Endothelial cell of umbilical vein (primary cell): ENCODE measurements around the gene TERT. TPM values are rescaled to one million over a fixed set of nuclear protein-coding genes. Genes with fewer than 3 reads are reported as not detected.

Experiments used
- BruUV-seq: library from RNA; stranded (reverse); fragments of 400-500 nt; replicated peaks from 2 replicates; lab custom pipeline; 2021; lab: Mats Ljungman, UMichigan
- CTCF ChIA-PET: fragments of 300-600, 350-600 bp; sonication (Branson Sonifier 250); formaldehyde crosslinking; loops from one replicate; lab custom pipeline; 2021; ENCODE audit warnings: antibody characterized with exemption, inconsistent platforms; lab: Charles Lee
- POLR2A ChIA-PET: fragments of 300-600, 350-600 bp; sonication (Branson Sonifier 250); formaldehyde crosslinking; loops from one replicate; lab custom pipeline; 2021; ENCODE audit warnings: antibody characterized with exemption, inconsistent platforms; lab: Charles Lee
- DNase-seq: peaks from one replicate; pipeline ENCODE4 v3.0.0-alpha.2; 2011; ENCODE audit warnings: low read depth, low spot score
- FAIRE-seq: peaks from 2 replicates; lab custom pipeline; 2011; peaks lifted over from hg19 to GRCh38; lab: Jason Lieb, UNC
- H2AFZ ChIP-seq: 2 replicates; pipeline ENCODE4 v1.6.0; 2012; ENCODE audit warnings: low read depth, low read length, control low read depth, inconsistent platforms
- H3K27ac ChIP-seq: 2 replicates; pipeline ENCODE4 v1.5.1; 2011; ENCODE audit warnings: low read depth, mild to moderate bottlenecking, control low read depth, low read length, moderate library complexity; ENCODE audit not compliant: insufficient read depth
- H3K27me3 ChIP-seq, 2 experiments: 2 replicates each; pipeline versions ENCODE4 v1.6.0 to v1.6.1; 2011; ENCODE audit warnings: low read length in 2 of 2, mixed read lengths in 1 of 2; ENCODE audit not compliant: control insufficient read depth in 2 of 2, insufficient read depth in 2 of 2
- H3K36me3 ChIP-seq, 2 experiments: 2 replicates in 1 of 2; 3 replicates in 1 of 2; pipeline ENCODE4 v1.5.1; 2011; ENCODE audit warnings: low read length in 2 of 2, mild to moderate bottlenecking in 1 of 2, moderate library complexity in 1 of 2; ENCODE audit not compliant: control insufficient read depth in 2 of 2, insufficient read depth in 2 of 2; ENCODE audit errors: extremely low read depth in 1 of 2
- H3K4me1 ChIP-seq: 3 replicates; pipeline ENCODE4 v1.5.1; 2011; ENCODE audit warnings: mild to moderate bottlenecking, low read length; ENCODE audit not compliant: control insufficient read depth, insufficient read depth; ENCODE audit errors: extremely low read depth
- H3K4me2 ChIP-seq: 2 replicates; pipeline ENCODE4 v1.6.1; 2011; ENCODE audit warnings: low read length, control low read depth, mixed read lengths; ENCODE audit not compliant: insufficient read depth
- H3K4me3 ChIP-seq, 3 experiments: fragments of 200-600 bp in 1 of 3; sonication (generic), shearing (Covaris generic) in 1 of 3; replicated peaks in 1 of 3; 2 replicates each; pipeline ENCODE4 v1.5.1; 2011 to 2016; ENCODE audit warnings: control low read depth in 3 of 3, low read length in 3 of 3, mild to moderate bottlenecking in 2 of 3, inconsistent platforms in 1 of 3, low read depth in 1 of 3, moderate library complexity in 1 of 3; ENCODE audit not compliant: insufficient read depth in 1 of 3
- H3K79me2 ChIP-seq: 2 replicates; pipeline ENCODE4 v1.6.0; 2012; ENCODE audit warnings: low read length, inconsistent platforms; ENCODE audit not compliant: control insufficient read depth, insufficient read depth
- H3K9ac ChIP-seq: replicated peaks from 2 replicates; pipeline ENCODE3; 2011; ENCODE audit warnings: low read length, control low read depth; ENCODE audit not compliant: insufficient read depth; ENCODE audit errors: extremely low read depth
- H3K9me1 ChIP-seq: replicated peaks from 3 replicates; pipeline ENCODE4 v1.6.0; 2011; ENCODE audit warnings: mild to moderate bottlenecking, low read length; ENCODE audit not compliant: control insufficient read depth, insufficient read depth; ENCODE audit errors: extremely low read depth
- H3K9me3 ChIP-seq: replicated peaks from 2 replicates; pipeline ENCODE4 v1.5.1; 2012; ENCODE audit warnings: low read length, inconsistent platforms; ENCODE audit not compliant: control insufficient read depth, insufficient read depth
- H4K20me1 ChIP-seq: replicated peaks from 2 replicates; pipeline ENCODE3; 2011; ENCODE audit warnings: mild to moderate bottlenecking, low read length; ENCODE audit not compliant: control insufficient read depth, insufficient read depth; ENCODE audit errors: extremely low read depth
- CTCF ChIP-seq, 2 donors: IDR thresholded peaks; 1 replicate in 1 of 2; 2 replicates in 1 of 2; pipeline ENCODE4 v1.5.1; 2011; ENCODE audit warnings: low read length in 2 of 2, mild to moderate bottlenecking in 2 of 2, moderate library complexity in 2 of 2, control low read depth in 1 of 2, inconsistent platforms in 1 of 2, low read depth in 1 of 2; ENCODE audit not compliant: insufficient read depth in 1 of 2; ENCODE audit errors: extremely low read depth in 1 of 2
- EZH2 ChIP-seq: IDR thresholded peaks from 2 replicates; pipeline ENCODE4 v1.6.1; 2012; ENCODE audit warnings: borderline replicate concordance, low read depth, mild to moderate bottlenecking, moderate library complexity, low read length, inconsistent platforms; ENCODE audit not compliant: severe bottlenecking
- FOS ChIP-seq: IDR thresholded peaks from 2 replicates; pipeline ENCODE4 v1.6.1; 2011; ENCODE audit warnings: mild to moderate bottlenecking, low read length, moderate library complexity, borderline replicate concordance; ENCODE audit not compliant: insufficient read depth
- GATA2 ChIP-seq: IDR thresholded peaks from 2 replicates; pipeline ENCODE4 v1.7.0; 2011; ENCODE audit warnings: low read depth, mild to moderate bottlenecking, moderate library complexity, mixed read lengths, low read length; ENCODE audit not compliant: insufficient read length, insufficient read depth
- JUN ChIP-seq: IDR thresholded peaks from 2 replicates; pipeline ENCODE4 v1.6.1; 2011; ENCODE audit warnings: borderline replicate concordance, low read depth; ENCODE audit not compliant: insufficient read length, insufficient read depth
- MAX ChIP-seq: IDR thresholded peaks from 2 replicates; pipeline ENCODE4 v1.6.1; 2011; ENCODE audit not compliant: insufficient read depth, insufficient read length
- MYC ChIP-seq: IDR thresholded peaks from one replicate; pipeline ENCODE4 v1.6.1; 2011; ENCODE audit warnings: mild to moderate bottlenecking, low read depth, low read length
- POLR2A ChIP-seq: IDR thresholded peaks from 2 replicates; pipeline ENCODE4 v1.6.1; 2012; ENCODE audit warnings: low read depth, mild to moderate bottlenecking, control low read depth, low read length
- POLR2AphosphoS5 ChIP-seq: IDR thresholded peaks from 2 replicates; pipeline ENCODE4 v1.6.1; 2012; ENCODE audit warnings: low read depth, mild to moderate bottlenecking, control low read depth, low read length, moderate library complexity; ENCODE audit not compliant: insufficient read depth
- dilution Hi-C: fragments of 300-500 bp; cut with MboI; formaldehyde crosslinking; loops from one replicate; pipeline ENCODE4 v1.15.0; 2019; ENCODE audit warnings: low sequenced_read_pairs; ENCODE audit not compliant: extremely low pct_ligation_motif_present
- intact Hi-C: fragments of 100-400 bp; cut with micrococcal nuclease; formaldehyde crosslinking; loops from one replicate; pipeline ENCODE4 v1.10.0; 2022
- polyA plus RNA-seq, 4 experiments: library from polyadenylated mRNA; depleted of rRNA in 3 of 4; stranded (reverse) in 3 of 4; unstranded in 1 of 4; fragments of >200 nt; gene quantifications; 2 replicates each; pipeline versions ENCODE4 v1.2.1 to v1.2.3, GENCODE V29; 2011 to 2012; ENCODE audit warnings: missing spikeins in 1 of 4
- total RNA-seq: library from RNA; stranded (reverse); gene quantifications from 2 replicates; pipeline ENCODE4 v1.2.3, GENCODE V29; 2021

TERT gene
- total and polyA plus RNA-seq, 2 donors (not counting 3 experiments of a cell fraction or from before 2014, with no cell fraction given), result 0.04 TPM; not detected in 1

DNA sequence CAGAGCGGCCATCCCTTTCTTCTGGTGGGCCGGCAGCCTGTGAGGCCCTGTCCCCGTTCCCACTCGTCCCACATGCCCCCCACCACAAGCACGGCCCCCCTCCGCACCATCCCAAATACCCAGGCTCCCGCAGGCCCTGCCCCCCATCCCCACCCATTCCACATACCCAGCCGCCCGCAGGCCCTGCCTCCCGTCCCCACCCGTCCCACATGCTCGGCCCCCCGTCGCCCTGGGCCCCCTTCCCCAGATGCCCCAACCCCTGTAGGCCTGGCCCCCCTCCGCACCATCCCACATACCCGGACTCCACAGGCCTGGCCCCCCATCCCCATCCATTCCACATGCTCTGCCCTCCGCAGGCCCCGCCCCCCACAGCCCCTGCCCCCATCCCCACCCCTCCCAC is 82.0 kb downstream of the TERT start:
- Histone ChIP-seq H3K36me3 (no peaks in the 10 kb centered on the region), H4K20me1 (no peaks in the 10 kb centered on the region), H3K27ac (no peak overlapping the region), H3K4me1 (no peaks in the 10 kb centered on the region), H3K4me3 (no peak overlapping the region), H3K79me2 (no peaks in the 10 kb centered on the region), H2AFZ (no peak overlapping the region), H3K27me3 (no peaks in the 10 kb centered on the region), H3K9me1 (no peaks in the 10 kb centered on the region), H3K4me2 (no peak overlapping the region), H3K9me3 (no peaks in the 10 kb centered on the region), H3K9ac (no peak overlapping the region)
- dilution Hi-C loops, result no loop called here
- TF ChIP-seq CTCF (IDR thresholded peaks at IDR 0.05; ENCODE audit: extremely low read depth in 1 of 2, insufficient read depth in 1 of 2, low read depth in 1 of 2, low read length in 2 of 2) (no peak), GATA2 (no peak), JUN (no peak), POLR2AphosphoS5 (no peak), FOS (no peak), EZH2 (no peak), MYC (no peak), POLR2A (no peak), MAX (no peak)
- intact Hi-C loops, result no loop called here
- DNase-seq (no peak), FAIRE-seq (no peak)
- ChIA-PET CTCF (no interaction called here), POLR2A (no interaction called here)
- no TSS peak for BruUV-seq
